Parathyroid adenoma (tissue), 2 donors: Measurements from ENCODE around the gene HOGA1.

Source experiments
- H2AFZ ChIP-seq: fragments of 300-600 bp; sonication (generic); one replicate; pipeline ENCODE4 v1.7.0; 2017; ENCODE audit warnings: antibody characterized with exemption, mild to moderate bottlenecking
- H3K27ac ChIP-seq: fragments of 300-600 bp; sonication (generic); one replicate; pipeline ENCODE4 v1.7.0; 2017
- H3K27me3 ChIP-seq: fragments of 300-600 bp; sonication (generic); one replicate; pipeline ENCODE4 v1.7.0; 2017; ENCODE audit warnings: low read length; ENCODE audit not compliant: control insufficient read depth, insufficient read depth
- H3K36me3 ChIP-seq: fragments of 300-600 bp; sonication (generic); one replicate; pipeline ENCODE4 v1.7.0; 2017; ENCODE audit warnings: low read length; ENCODE audit not compliant: control insufficient read depth, insufficient read depth
- H3K4me1 ChIP-seq: fragments of 300-600 bp; sonication (generic); one replicate; pipeline ENCODE4 v1.7.0; 2017; ENCODE audit warnings: control low read depth
- H3K4me2 ChIP-seq: fragments of 300-600 bp; sonication (generic); one replicate; pipeline ENCODE4 v1.7.0; 2017; ENCODE audit warnings: low read length
- H3K4me3 ChIP-seq: fragments of 300-600 bp; sonication (generic); one replicate; pipeline ENCODE4 v1.7.0; 2017; ENCODE audit warnings: low read depth, low read length
- H3K79me2 ChIP-seq: fragments of 300-600 bp; sonication (generic); one replicate; pipeline ENCODE4 v1.7.0; 2017; ENCODE audit warnings: control low read depth
- H3K9ac ChIP-seq: fragments of 300-600 bp; sonication (generic); one replicate; pipeline ENCODE4 v1.7.0; 2017; ENCODE audit warnings: mild to moderate bottlenecking
- H3K9me3 ChIP-seq: fragments of 300-600 bp; sonication (generic); one replicate; pipeline ENCODE4 v1.7.0; 2017; ENCODE audit warnings: low read length; ENCODE audit not compliant: control insufficient read depth
- TF ChIP-seq, protein P1 (sequence below): fragments of 300-600 bp; sonication (generic); IDR thresholded peaks from one replicate; pipeline ENCODE4 v1.7.0; 2017; ENCODE audit warnings: antibody characterized with exemption, mild to moderate bottlenecking
- donor health status: primary hyperparathyroidism.

Gene HOGA1

DNA sequence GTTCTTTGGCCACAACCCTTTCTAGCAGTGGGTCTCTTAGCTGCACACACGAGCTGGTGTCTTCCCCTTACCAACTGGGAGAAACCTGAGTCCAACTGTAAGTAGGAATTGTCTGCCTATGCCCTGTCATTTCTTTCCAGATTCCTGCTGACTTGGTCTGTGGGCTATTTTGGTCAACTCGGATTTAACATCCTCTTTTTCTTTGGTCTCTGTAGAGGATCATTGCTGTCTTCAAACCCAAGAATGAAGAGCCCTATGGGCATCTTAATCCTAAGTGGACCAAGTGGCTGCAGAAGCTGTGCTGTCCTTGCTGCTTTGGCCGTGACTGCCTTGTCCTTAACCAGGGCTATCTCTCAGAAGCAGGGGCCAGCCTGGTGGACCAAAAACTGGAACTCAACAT is 66.5 kb downstream of the HOGA1 start:
- TF ChIP-seq, protein P1, sequence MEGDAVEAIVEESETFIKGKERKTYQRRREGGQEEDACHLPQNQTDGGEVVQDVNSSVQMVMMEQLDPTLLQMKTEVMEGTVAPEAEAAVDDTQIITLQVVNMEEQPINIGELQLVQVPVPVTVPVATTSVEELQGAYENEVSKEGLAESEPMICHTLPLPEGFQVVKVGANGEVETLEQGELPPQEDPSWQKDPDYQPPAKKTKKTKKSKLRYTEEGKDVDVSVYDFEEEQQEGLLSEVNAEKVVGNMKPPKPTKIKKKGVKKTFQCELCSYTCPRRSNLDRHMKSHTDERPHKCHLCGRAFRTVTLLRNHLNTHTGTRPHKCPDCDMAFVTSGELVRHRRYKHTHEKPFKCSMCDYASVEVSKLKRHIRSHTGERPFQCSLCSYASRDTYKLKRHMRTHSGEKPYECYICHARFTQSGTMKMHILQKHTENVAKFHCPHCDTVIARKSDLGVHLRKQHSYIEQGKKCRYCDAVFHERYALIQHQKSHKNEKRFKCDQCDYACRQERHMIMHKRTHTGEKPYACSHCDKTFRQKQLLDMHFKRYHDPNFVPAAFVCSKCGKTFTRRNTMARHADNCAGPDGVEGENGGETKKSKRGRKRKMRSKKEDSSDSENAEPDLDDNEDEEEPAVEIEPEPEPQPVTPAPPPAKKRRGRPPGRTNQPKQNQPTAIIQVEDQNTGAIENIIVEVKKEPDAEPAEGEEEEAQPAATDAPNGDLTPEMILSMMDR = no peak
- H3K36me3 ChIP-seq = no peaks in the 10 kb centered on the region
- H3K4me2 ChIP-seq = no peak overlapping the region
- H3K9me3 ChIP-seq = no peaks in the 10 kb centered on the region
- no peak overlapping the region for H3K9ac ChIP-seq
- no peak overlapping the region for H2AFZ ChIP-seq
- H3K4me3 ChIP-seq = no peak overlapping the region
- H3K79me2 ChIP-seq = peaks cover 9% of the 10 kb centered on the region
- no peak overlapping the region for H3K27ac ChIP-seq
- H3K4me1 ChIP-seq = peaks cover 4% of the 10 kb centered on the region
- no peaks in the 10 kb centered on the region for H3K27me3 ChIP-seq

DNA sequence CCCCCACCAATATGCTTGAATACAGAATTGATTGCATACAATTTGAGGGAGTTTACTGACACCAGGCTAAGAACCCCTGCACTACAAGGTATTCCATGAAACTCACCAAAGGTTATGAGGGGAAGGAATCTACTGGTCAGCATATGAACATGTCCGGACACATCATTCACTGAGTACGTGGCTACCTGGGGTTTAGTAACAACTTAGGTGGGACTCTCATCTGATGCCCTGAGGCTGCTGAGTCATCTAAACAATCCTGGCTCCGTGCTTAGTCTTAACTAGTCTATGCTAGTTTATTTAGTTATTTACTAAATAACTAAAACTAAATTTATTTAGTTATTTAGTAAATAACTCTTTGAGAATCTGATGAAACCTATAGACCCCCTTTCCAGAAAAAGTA is 67.6 kb downstream of the HOGA1 start:
- Histone ChIP-seq H3K4me1 (peaks cover 4% of the 10 kb centered on the region), H3K9ac (no peak overlapping the region), H3K27ac (no peak overlapping the region), H3K4me3 (no peak overlapping the region), H3K27me3 (no peaks in the 10 kb centered on the region), H2AFZ (no peak overlapping the region), H3K36me3 (no peaks in the 10 kb centered on the region), H3K79me2 (peaks cover 5% of the 10 kb centered on the region), H3K9me3 (no peaks in the 10 kb centered on the region), H3K4me2 (no peak overlapping the region)
- TF ChIP-seq, protein P1 = no peak

DNA sequence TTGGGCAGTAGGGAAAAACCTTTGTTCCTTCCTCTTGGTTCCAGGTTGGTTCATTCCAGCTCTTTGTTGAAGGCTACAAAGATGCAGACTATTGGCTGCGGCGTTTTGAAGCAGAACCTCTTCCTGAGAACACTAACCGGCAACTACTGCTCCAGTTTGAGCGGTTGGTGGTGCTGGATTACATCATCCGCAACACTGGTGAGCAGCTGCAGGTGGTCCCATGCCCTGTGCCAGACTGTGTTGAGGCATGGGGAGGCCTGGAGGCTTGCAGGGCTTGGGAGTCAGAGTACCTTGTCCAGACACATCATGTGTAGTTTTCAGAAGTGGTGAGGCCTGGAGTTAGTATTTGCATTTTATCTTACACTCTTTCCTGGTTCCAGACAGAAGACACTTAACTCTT is 72.6 kb downstream of the HOGA1 start:
- Histone ChIP-seq H3K36me3 (no peaks in the 10 kb centered on the region), H3K27me3 (no peaks in the 10 kb centered on the region), H3K9me3 (no peaks in the 10 kb centered on the region), H3K4me3 (no peak overlapping the region), H3K79me2 (no peaks in the 10 kb centered on the region), H3K4me2 (no peak overlapping the region), H3K9ac (no peak overlapping the region), H3K27ac (no peak overlapping the region), H2AFZ (no peak overlapping the region), H3K4me1 (no peaks in the 10 kb centered on the region)
- TF ChIP-seq, protein P1 = no peak

DNA sequence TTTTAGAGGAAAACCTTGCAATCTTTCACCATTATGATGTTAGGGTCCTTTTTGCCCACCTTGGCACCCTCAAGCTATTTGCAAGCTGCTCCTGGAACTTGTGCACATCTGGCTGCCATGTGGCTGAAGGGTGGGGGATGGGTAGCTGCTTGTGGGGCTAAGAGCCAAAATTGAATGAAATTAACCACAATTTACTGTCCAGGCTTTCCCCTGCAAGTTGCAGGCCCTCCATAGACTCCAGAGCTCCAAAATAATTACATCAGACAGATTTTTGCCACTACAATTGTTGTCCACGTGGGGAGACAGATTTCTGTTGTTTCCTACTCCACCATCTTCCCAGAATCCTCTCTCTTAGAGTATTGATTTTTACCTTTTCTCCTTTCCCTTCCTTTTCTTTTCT is 75.4 kb downstream of the HOGA1 start:
- Histone ChIP-seq H2AFZ (no peak overlapping the region), H3K9me3 (no peaks in the 10 kb centered on the region), H3K4me2 (no peak overlapping the region), H3K4me3 (no peak overlapping the region), H3K4me1 (no peaks in the 10 kb centered on the region), H3K27me3 (no peaks in the 10 kb centered on the region), H3K27ac (no peak overlapping the region), H3K79me2 (no peaks in the 10 kb centered on the region), H3K36me3 (no peaks in the 10 kb centered on the region), H3K9ac (no peak overlapping the region)
- TF ChIP-seq, protein P1 = no peak
